Fibroblast of lung (primary cell): ENCODE results near the gene BBX. TPM values are rescaled to one million over a fixed set of nuclear protein-coding genes. Genes with fewer than 3 reads are reported as not detected.

Source experiments
- DNase-seq, 2 donors: peaks; one replicate each; pipeline versions ENCODE4 v3.0.0 to v3.0.0-alpha.2; 2010; ENCODE audit warnings: low read depth in 2 of 2
- H2AFZ ChIP-seq: 2 replicates; pipeline ENCODE4 v1.5.1; 2012; ENCODE audit warnings: low read length, control low read depth, inconsistent platforms
- H3K27ac ChIP-seq: 2 replicates; pipeline ENCODE4 v1.5.1; 2011; ENCODE audit warnings: low read length, control low read depth; ENCODE audit not compliant: insufficient read depth
- H3K27me3 ChIP-seq: 2 replicates; pipeline ENCODE4 v1.5.1; 2011; ENCODE audit warnings: mild to moderate bottlenecking, low read length; ENCODE audit not compliant: control insufficient read depth, insufficient read depth
- H3K36me3 ChIP-seq: 2 replicates; pipeline ENCODE4 v1.5.1; 2011; ENCODE audit warnings: low read length; ENCODE audit not compliant: control insufficient read depth, insufficient read depth
- H3K4me1 ChIP-seq: 2 replicates; pipeline ENCODE4 v1.5.1; 2011; ENCODE audit warnings: low read length; ENCODE audit not compliant: control insufficient read depth, insufficient read depth; ENCODE audit errors: extremely low read depth
- H3K4me2 ChIP-seq: 2 replicates; pipeline ENCODE4 v1.5.1; 2011; ENCODE audit warnings: low read length, control low read depth; ENCODE audit not compliant: insufficient read depth; ENCODE audit errors: extremely low read depth
- H3K4me3 ChIP-seq, 4 experiments: fragments of 200-600 bp in 1 of 4; sonication (generic) in 1 of 4; replicated peaks in 1 of 4; 2 replicates each; pipeline ENCODE4 v1.5.1; 2011 to 2016; ENCODE audit warnings: low read length in 4 of 4, low read depth in 3 of 4, mild to moderate bottlenecking in 3 of 4, control low read depth in 2 of 4, inconsistent platforms in 1 of 4, mixed read lengths in 1 of 4; ENCODE audit not compliant: insufficient read depth in 1 of 4; ENCODE audit errors: control extremely low read depth in 1 of 4
- H3K79me2 ChIP-seq: 2 replicates; pipeline ENCODE4 v1.5.1; 2012; ENCODE audit warnings: mild to moderate bottlenecking, low read length, inconsistent platforms; ENCODE audit not compliant: control insufficient read depth, insufficient read depth
- H3K9ac ChIP-seq: 2 replicates; pipeline ENCODE4 v1.5.1; 2011; ENCODE audit warnings: mild to moderate bottlenecking, low read length, control low read depth; ENCODE audit not compliant: insufficient read depth
- H3K9me3 ChIP-seq: 2 replicates; pipeline ENCODE4 v1.5.1; 2012; ENCODE audit warnings: low read depth, low read length; ENCODE audit not compliant: control insufficient read depth, insufficient read depth
- H4K20me1 ChIP-seq: 2 replicates; pipeline ENCODE4 v1.5.1; 2011; ENCODE audit warnings: low read length; ENCODE audit not compliant: control insufficient read depth, insufficient read depth; ENCODE audit errors: extremely low read depth
- CTCF ChIP-seq, 2 donors: IDR thresholded peaks in 1 of 2; conservative IDR thresholded peaks in 1 of 2; 1 replicate in 1 of 2; 2 replicates in 1 of 2; pipeline ENCODE4 v1.5.1; 2011 to 2012; ENCODE audit warnings: low read length in 2 of 2, control low read depth in 1 of 2, inconsistent platforms in 1 of 2, low read depth in 1 of 2, mild to moderate bottlenecking in 1 of 2
- EZH2 ChIP-seq: IDR thresholded peaks from 2 replicates; pipeline ENCODE4 v1.5.1; 2012; ENCODE audit warnings: low read length, control low read depth, mild to moderate bottlenecking; ENCODE audit errors: missing control alignments
- polyA plus RNA-seq, 2 donors: library from polyadenylated mRNA; depleted of rRNA in 1 of 2; stranded (reverse) in 1 of 2; unstranded in 1 of 2; fragments of >200 nt; gene quantifications; 2 replicates each; pipeline ENCODE4 v1.2.1, GENCODE V29; 2011 to 2012; ENCODE audit warnings: missing spikeins in 1 of 2
- total RNA-seq: library from RNA; depleted of rRNA; stranded (reverse); fragments of >200 nt; gene quantifications from 2 replicates; pipeline ENCODE4 v1.2.1, GENCODE V29; 2014

The BBX gene
- total and polyA plus RNA-seq, 2 donors (not counting 1 experiment from before 2014, with no cell fraction given) = 50.0 to 71.2 TPM

DNA sequence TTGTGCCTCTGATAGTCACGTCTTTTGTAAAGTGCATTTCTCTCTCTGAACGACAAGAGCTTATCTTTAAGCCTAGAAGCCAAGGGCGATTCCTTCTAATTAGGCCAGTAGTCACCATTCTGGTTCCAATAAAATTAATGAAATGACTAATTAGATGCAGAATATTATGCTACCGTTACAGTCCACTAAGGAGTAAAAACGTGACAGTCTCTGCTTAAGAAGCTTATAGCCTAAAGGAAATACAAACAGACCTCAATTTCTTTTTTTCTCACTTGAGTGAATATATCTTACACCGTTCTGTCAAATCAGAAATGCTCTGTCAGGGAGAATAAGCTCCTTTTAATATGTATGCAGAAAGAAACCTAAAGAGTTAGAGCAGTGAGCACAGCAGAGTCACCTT, 332.0 kb downstream of the BBX start:
- Histone ChIP-seq H3K4me3 (no peak overlapping the region), H3K36me3 (no peaks in the 10 kb centered on the region), H3K9me3 (no peaks in the 10 kb centered on the region), H3K27me3 (no peaks in the 10 kb centered on the region), H3K9ac (no peak overlapping the region), H3K27ac (no peak overlapping the region), H4K20me1 (no peaks in the 10 kb centered on the region), H2AFZ (no peak overlapping the region), H3K4me1 (no peaks in the 10 kb centered on the region), H3K4me2 (no peak overlapping the region), H3K79me2 (no peaks in the 10 kb centered on the region)
- TF ChIP-seq CTCF (conservative IDR thresholded peaks at IDR 0.05 in 1 of 2, IDR thresholded peaks at IDR 0.05 in 1 of 2; ENCODE audit: low read depth in 1 of 2, low read length in 2 of 2) (no peak), EZH2 (no peak)
- DNase-seq = no peak

- no peak overlapping the region for H3K9ac ChIP-seq
- H3K9me3 ChIP-seq = no peaks in the 10 kb centered on the region
- H3K36me3 ChIP-seq = no peaks in the 10 kb centered on the region
- no peak overlapping the region for H3K4me3 ChIP-seq
- no peak overlapping the region for H3K27ac ChIP-seq
- no peak overlapping the region for H3K4me2 ChIP-seq
- DNase-seq = peak; percentile 10 to 21
- H3K4me1 ChIP-seq = no peaks in the 10 kb centered on the region
- TF ChIP-seq CTCF (conservative IDR thresholded peaks at IDR 0.05 in 1 of 2, IDR thresholded peaks at IDR 0.05 in 1 of 2; ENCODE audit: low read depth in 1 of 2, low read length in 2 of 2) (peak in 1 of 2 donors; percentile 12), EZH2 (no peak)
- no peaks in the 10 kb centered on the region for H3K27me3 ChIP-seq
- no peaks in the 10 kb centered on the region for H4K20me1 ChIP-seq
- H3K79me2 ChIP-seq = no peaks in the 10 kb centered on the region
- H2AFZ ChIP-seq = no peak overlapping the region
These were observed 332.9 kb downstream of the BBX start for GRCh38 chr3:107855710-107856109.

DNA sequence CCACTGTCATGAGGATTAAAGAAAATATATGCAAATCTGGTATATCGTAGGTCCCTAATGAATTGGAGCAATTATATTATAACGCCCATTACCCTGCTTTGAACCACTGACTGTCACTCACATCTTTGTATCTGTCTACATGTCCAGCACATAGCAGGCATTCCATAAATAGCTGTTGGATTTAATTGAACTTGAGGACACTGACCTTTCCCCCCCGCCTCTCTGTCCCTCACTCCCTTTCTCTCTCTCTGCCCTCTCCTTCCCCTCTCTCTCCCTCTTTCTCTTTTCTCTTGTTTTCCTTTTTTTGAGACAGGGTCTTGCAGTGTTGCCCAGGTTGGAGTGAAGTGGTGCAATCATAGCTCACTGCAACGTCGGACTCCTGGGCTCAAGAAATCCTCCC, 335.1 kb downstream of the BBX start:
- Histone ChIP-seq H3K36me3 (no peaks in the 10 kb centered on the region), H3K4me1 (no peaks in the 10 kb centered on the region), H2AFZ (no peak overlapping the region), H3K9me3 (no peaks in the 10 kb centered on the region), H3K79me2 (no peaks in the 10 kb centered on the region), H3K4me3 (no peak overlapping the region), H3K4me2 (no peak overlapping the region), H3K9ac (no peak overlapping the region), H3K27me3 (no peaks in the 10 kb centered on the region), H4K20me1 (no peaks in the 10 kb centered on the region), H3K27ac (no peak overlapping the region)
- DNase-seq = no peak
- no peak for TF ChIP-seq CTCF (conservative IDR thresholded peaks at IDR 0.05 in 1 of 2, IDR thresholded peaks at IDR 0.05 in 1 of 2; ENCODE audit: low read depth in 1 of 2, low read length in 2 of 2)
- no peak for TF ChIP-seq EZH2
